ENCODE data around the gene AGGF1. TPM values are rescaled to one million over a fixed set of nuclear protein-coding genes. Genes with fewer than 3 reads are reported as not detected.

The AGGF1 gene
- polyA plus RNA-seq, 1 donor from 2014 or later, result 41.2 TPM

DNA sequence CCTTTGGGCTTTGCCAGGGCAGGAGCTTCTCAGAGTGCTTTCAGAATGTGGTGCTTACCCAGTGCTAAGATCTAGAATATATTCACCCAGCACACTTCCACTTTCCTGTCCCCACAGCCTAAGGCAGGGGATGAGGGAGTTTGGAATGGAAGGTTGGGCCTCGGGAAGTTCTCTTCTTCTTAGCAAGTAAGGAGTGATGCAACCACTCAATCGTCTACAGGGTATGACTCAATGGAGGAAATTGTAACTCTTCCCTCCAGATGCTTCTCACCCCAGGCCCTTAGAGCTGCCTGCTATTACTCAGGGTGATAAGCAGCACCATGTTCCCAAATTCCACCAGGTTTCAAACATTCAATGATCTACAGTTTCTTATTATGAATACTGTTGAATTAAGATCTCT, 30.8 kb upstream of the AGGF1 start:
- Histone ChIP-seq H4K20me1 (ENCODE audit: insufficient read depth) (no peaks in the 10 kb centered on the region), H3K9me3 (ENCODE audit: low read length) (no peaks in the 10 kb centered on the region), H3K36me3 (ENCODE audit: insufficient read depth, low read length) (no peaks in the 10 kb centered on the region), H3F3A (ENCODE audit: insufficient read depth, low read length, poor library complexity, severe bottlenecking) (no peaks in the 10 kb centered on the region), H3K27ac (ENCODE audit: low read length) (no peak overlapping the region), H3K4me2 (ENCODE audit: low read length) (no peak overlapping the region), H3K9me2 (ENCODE audit: insufficient read depth, low read length) (no peaks in the 10 kb centered on the region), H3K9ac (ENCODE audit: low read length) (no peak overlapping the region), H3K27me3 (ENCODE audit: insufficient read depth, low read depth, low read length) (no peaks in the 10 kb centered on the region), H3K79me2 (replicated peaks; ENCODE audit: insufficient read depth, low read length) (no peaks in the 10 kb centered on the region), H2AFZ (ENCODE audit: low read depth, low read length) (no peak overlapping the region), H3K4me3 (ENCODE audit: low read length) (no peak overlapping the region)
- no peak for TF ChIP-seq SMC3 (conservative IDR thresholded peaks at IDR 0.05; ENCODE audit: poor library complexity)
- no peak for TF ChIP-seq EZH2 (IDR thresholded peaks at IDR 0.05; ENCODE audit: borderline replicate concordance, insufficient read depth, low read length, poor library complexity, severe bottlenecking)
- TF ChIP-seq, protein P1, sequence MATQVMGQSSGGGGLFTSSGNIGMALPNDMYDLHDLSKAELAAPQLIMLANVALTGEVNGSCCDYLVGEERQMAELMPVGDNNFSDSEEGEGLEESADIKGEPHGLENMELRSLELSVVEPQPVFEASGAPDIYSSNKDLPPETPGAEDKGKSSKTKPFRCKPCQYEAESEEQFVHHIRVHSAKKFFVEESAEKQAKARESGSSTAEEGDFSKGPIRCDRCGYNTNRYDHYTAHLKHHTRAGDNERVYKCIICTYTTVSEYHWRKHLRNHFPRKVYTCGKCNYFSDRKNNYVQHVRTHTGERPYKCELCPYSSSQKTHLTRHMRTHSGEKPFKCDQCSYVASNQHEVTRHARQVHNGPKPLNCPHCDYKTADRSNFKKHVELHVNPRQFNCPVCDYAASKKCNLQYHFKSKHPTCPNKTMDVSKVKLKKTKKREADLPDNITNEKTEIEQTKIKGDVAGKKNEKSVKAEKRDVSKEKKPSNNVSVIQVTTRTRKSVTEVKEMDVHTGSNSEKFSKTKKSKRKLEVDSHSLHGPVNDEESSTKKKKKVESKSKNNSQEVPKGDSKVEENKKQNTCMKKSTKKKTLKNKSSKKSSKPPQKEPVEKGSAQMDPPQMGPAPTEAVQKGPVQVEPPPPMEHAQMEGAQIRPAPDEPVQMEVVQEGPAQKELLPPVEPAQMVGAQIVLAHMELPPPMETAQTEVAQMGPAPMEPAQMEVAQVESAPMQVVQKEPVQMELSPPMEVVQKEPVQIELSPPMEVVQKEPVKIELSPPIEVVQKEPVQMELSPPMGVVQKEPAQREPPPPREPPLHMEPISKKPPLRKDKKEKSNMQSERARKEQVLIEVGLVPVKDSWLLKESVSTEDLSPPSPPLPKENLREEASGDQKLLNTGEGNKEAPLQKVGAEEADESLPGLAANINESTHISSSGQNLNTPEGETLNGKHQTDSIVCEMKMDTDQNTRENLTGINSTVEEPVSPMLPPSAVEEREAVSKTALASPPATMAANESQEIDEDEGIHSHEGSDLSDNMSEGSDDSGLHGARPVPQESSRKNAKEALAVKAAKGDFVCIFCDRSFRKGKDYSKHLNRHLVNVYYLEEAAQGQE (IDR thresholded peaks at IDR 0.05; ENCODE audit: borderline replicate concordance), result no peak
- no peak for TF ChIP-seq RAD21 (conservative IDR thresholded peaks at IDR 0.05)
- TF ChIP-seq TAF1 (IDR thresholded peaks at IDR 0.05; ENCODE audit: low read depth), result no peak
- TF ChIP-seq POLR2AphosphoS5 (IDR thresholded peaks at IDR 0.05), result no peak
- TF ChIP-seq MXI1 (conservative IDR thresholded peaks at IDR 0.05; ENCODE audit: poor library complexity, severe bottlenecking), result no peak
- TF ChIP-seq EP300 (conservative IDR thresholded peaks at IDR 0.05; ENCODE audit: poor library complexity, severe bottlenecking), result no peak
- TF ChIP-seq, protein P2, sequence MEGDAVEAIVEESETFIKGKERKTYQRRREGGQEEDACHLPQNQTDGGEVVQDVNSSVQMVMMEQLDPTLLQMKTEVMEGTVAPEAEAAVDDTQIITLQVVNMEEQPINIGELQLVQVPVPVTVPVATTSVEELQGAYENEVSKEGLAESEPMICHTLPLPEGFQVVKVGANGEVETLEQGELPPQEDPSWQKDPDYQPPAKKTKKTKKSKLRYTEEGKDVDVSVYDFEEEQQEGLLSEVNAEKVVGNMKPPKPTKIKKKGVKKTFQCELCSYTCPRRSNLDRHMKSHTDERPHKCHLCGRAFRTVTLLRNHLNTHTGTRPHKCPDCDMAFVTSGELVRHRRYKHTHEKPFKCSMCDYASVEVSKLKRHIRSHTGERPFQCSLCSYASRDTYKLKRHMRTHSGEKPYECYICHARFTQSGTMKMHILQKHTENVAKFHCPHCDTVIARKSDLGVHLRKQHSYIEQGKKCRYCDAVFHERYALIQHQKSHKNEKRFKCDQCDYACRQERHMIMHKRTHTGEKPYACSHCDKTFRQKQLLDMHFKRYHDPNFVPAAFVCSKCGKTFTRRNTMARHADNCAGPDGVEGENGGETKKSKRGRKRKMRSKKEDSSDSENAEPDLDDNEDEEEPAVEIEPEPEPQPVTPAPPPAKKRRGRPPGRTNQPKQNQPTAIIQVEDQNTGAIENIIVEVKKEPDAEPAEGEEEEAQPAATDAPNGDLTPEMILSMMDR (IDR thresholded peaks at IDR 0.05; ENCODE audit: poor library complexity, severe bottlenecking), result no peak

GRCh38 chr5:77003246-77003645, 27.0 kb upstream of the AGGF1 start:
- H3F3A ChIP-seq (ENCODE audit: insufficient read depth, low read length, poor library complexity, severe bottlenecking), result no peaks in the 10 kb centered on the region
- no peak overlapping the region for H3K9ac ChIP-seq (ENCODE audit: low read length)

More at GRCh38 chr5:77003246-77003645, 27.0 kb upstream of the AGGF1 start:
- no peak overlapping the region for H3K4me2 ChIP-seq (ENCODE audit: low read length)
- no peaks in the 10 kb centered on the region for H4K20me1 ChIP-seq (ENCODE audit: insufficient read depth)
- no peaks in the 10 kb centered on the region for H3K36me3 ChIP-seq (ENCODE audit: insufficient read depth, low read length)
- TF ChIP-seq, protein P2 (IDR thresholded peaks at IDR 0.05; ENCODE audit: poor library complexity, severe bottlenecking), result no peak
- TF ChIP-seq RAD21 (conservative IDR thresholded peaks at IDR 0.05) (no peak), SMC3 (conservative IDR thresholded peaks at IDR 0.05; ENCODE audit: poor library complexity) (no peak), EZH2 (IDR thresholded peaks at IDR 0.05; ENCODE audit: borderline replicate concordance, insufficient read depth, low read length, poor library complexity, severe bottlenecking) (no peak), MXI1 (conservative IDR thresholded peaks at IDR 0.05; ENCODE audit: poor library complexity, severe bottlenecking) (no peak), TAF1 (IDR thresholded peaks at IDR 0.05; ENCODE audit: low read depth) (no peak), POLR2AphosphoS5 (IDR thresholded peaks at IDR 0.05) (no peak), EP300 (conservative IDR thresholded peaks at IDR 0.05; ENCODE audit: poor library complexity, severe bottlenecking) (no peak)
- TF ChIP-seq, protein P1 (IDR thresholded peaks at IDR 0.05; ENCODE audit: borderline replicate concordance), result no peak
- no peak overlapping the region for H3K4me3 ChIP-seq (ENCODE audit: low read length)
- no peaks in the 10 kb centered on the region for H3K9me2 ChIP-seq (ENCODE audit: insufficient read depth, low read length)
- no peak overlapping the region for H3K27ac ChIP-seq (ENCODE audit: low read length)
- no peak overlapping the region for H2AFZ ChIP-seq (ENCODE audit: low read depth, low read length)
- H3K27me3 ChIP-seq (ENCODE audit: insufficient read depth, low read depth, low read length), result no peaks in the 10 kb centered on the region
- H3K79me2 ChIP-seq (replicated peaks; ENCODE audit: insufficient read depth, low read length), result no peaks in the 10 kb centered on the region
- H3K9me3 ChIP-seq (ENCODE audit: low read length), result no peaks in the 10 kb centered on the region

Measured in neural cell (in vitro differentiated cells).